GM19324 (cell line): ENCODE measurements around the gene MED12L.

Experiments
- ATAC-seq: cut with Tn5 transposase; IDR thresholded peaks from one replicate; pipeline ENCODE4 v1.9.1; 2021; ENCODE audit warnings: mild to moderate bottlenecking, moderate library complexity; ENCODE audit not compliant: unreplicated experiment, low FRiP score

MED12L gene

DNA sequence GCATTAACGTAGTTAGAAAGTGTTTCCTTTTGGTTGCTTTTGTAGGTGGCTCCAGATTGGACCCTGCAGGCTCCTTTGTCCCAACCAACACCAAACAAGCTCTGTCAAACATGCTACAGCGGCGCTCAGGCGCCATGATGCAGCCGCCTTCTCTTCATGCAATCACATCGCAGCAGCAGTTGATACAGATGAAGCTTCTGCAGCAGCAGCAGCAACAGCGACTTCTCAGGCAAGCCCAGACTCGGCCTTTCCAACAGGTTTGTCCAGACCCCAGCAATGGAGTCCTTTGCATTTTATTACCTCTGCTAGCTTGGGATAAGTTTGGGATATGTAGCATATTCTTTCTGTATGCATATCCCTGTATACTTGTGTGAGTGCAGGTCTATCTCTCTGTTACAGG lies 309.1 kb downstream of the MED12L start:
- no peak for ATAC-seq

DNA sequence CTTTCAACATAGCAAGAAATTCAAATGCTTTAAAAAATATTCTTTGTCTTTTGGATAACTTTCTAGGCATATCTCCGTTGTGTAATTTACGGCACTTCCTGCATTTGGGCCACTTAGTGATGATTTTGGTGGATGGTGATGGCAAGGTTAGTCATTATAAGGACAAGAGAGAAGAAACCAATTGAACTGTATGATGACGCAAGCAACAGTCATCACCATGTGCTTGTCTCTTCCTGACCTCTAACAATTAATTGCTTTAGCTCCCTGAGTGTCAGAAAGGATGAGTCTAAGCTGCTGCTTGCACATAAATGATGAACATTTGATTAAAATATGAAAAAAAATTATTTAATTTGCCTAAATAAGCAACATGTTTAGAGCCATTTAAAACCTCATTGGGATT lies 310.3 kb downstream of the MED12L start:
- ATAC-seq: no peak

DNA sequence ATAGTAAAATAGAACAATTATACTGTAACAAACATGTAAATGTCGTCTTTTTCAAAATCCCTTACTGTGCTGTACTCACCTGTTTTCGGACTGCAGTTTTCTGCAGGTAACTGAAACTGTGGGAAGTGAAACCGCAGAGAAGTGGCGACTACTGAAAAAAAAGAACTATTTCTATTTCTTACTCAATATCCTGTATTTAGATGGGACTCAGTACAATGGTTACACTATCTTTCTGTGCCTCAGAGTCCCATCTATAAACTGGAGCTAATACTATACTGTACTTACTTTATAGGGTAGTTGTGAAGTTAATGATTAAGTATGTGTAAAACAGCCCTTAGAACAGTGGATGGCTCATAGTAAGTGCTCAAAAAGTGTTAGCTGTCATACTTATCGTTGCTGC lies 313.4 kb downstream of the MED12L start:
- no peak for ATAC-seq

DNA sequence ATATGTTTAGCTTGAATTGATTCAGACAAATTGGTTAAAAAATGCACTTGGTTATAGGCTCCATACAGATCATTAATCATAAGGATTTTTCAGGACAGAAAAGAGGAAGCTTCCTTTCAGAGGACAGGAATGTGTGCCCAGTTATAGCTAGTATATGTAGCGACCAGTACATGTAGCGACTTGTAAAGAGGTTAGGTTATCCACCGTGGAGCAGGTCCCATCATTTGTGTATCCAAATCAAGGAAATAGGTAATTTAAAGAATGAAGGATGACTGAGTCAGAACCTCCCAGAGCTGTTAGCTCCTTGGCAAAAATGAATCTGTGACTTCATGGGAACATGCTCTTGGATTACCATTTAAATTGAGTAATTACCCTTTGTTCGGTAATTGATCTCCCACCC lies 314.9 kb downstream of the MED12L start:
- no peak for ATAC-seq

DNA sequence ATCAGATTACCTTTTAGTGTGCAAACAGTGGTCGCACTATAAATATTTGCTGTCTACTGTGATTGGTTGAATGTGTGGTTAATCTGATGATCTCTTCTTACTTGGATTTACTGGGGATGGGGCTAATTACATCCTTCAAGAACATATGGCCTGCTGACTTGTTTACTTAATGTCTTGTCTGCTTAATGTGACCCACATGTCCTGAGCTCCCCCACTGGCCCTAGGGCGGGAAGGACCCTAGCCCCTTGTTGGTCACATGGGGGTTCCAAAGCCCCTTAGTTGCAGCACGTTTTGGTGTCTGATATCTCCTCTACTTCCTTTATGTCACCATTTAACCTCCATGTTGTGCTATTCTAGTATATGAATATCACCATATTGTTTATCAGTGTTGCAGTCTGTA lies 316.9 kb downstream of the MED12L start:
- no peak for ATAC-seq

DNA sequence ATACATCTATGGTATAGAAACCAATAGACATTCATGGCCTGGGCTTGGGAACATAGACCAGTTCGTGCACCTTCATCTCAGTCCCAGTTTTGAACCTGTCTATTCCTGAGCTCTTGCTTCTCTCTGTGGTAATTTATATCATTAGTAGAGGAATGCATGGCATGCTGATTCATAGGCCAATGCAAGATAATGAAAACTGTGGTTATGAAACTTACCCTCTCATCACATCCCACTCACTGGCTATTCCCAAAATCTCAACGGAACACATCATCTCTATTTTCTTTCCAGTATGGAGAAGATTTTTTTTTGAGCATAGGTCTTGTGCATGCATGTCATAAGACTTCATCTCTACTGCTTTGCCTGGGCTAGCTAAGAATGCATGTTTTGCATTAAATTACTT lies 317.8 kb downstream of the MED12L start:
- no peak for ATAC-seq

DNA sequence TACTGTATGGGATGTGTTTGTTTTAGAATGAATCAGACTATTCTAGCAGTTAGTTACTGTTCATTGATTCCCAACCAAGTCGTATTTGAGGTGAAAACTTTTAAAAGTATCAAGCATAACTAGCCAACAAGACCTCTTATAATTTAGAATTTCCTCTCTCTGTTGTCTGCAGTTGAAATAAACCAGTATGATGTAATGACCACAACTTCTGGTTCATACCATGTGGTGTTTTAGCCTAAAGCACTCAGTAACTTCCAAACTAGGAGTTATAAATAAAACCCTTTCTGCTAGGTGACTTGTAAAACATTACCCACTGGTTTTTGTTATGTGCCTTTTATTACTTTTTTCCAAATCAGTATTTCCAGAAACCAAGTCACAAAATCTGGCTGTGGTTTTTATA lies 318.9 kb downstream of the MED12L start:
- ATAC-seq: no peak

DNA sequence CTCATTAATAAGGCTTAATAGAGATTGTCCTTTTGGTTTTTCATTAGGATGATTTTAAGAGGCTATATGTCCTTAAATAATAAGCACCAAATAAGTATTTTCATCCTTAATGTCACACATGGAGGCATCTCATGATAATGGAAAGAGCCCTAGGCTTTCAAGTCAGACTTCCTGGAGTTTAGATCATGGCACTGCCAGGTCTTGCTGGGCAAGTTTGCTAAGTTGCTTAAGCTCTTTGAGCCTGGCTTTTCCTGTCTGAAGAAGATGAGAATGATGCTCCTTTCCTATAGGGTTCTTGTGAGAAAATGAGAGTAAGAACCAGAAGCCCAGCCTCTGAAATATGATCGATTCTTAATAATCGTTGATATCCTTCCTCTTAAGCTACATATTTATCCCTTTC lies 322.5 kb downstream of the MED12L start:
- no peak for ATAC-seq

DNA sequence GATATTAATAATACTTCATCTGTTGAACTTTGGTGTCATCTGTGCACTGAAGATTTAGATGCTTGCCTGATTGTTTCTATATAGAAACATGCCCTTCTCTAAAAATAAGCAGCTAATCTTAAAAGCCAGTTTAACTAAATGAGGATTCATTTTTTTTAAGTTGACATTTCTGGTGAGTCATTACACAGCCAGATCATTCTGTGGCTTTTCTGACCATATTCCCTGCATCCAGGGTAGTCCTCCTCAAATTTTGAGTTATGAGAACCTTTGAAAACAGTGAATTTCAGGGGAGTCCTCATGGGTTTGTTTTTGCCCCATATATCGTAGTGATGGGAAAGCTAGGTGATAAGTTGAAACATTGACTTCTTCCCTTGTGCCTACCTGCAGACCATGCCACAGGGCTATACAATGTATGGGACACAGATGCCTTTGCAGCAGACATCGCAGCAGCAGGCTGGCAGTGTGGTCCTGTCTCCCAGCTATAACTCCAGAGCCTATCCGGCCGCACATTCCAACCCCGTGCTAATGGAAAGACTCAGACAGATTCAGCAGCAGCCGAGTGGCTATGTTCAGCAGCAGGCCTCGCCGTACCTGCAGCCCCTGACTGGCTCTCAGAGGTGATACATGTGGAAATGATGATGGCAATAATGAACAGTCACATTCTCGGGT lies 325.6 kb downstream of the MED12L start:
- no peak for ATAC-seq

DNA sequence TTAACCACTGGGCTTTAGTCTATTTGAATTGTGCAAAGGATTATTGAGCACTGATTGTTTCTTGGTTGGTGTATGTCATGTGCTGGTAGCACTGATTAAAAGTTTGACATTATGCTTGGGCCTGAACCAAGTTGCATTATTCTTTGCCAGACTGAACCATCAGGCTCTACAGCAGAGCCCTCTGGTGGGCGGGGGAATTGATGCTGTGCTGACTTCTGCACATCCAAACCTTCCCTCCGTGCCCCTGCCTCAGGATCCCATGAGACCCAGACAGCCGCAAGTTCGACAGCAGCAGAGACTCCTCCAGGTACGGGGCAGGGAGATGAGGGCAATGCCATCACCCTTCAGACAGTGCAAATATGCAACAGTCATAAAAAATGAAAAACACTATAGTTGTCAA lies 327.5 kb downstream of the MED12L start:
- ATAC-seq: no peak

DNA sequence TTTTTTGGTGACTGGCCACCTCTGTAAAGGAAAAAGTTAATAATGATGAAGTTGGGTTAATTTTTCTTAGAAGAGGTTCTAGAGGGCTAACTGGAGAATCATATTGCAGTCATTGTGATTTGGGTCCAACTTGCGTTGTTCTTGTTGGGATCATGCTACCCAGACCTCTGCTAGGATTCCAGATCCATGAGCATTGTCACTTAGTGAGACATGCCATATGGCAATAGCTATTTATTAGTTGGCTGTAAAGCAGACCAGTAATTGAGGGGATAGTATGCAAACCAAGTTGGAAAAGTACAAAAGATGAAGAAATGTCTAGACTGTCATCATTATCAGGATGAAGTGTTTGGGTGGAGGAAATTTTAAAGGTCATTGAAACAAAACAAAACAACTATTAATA lies 329.8 kb downstream of the MED12L start:
- ATAC-seq: no peak

DNA sequence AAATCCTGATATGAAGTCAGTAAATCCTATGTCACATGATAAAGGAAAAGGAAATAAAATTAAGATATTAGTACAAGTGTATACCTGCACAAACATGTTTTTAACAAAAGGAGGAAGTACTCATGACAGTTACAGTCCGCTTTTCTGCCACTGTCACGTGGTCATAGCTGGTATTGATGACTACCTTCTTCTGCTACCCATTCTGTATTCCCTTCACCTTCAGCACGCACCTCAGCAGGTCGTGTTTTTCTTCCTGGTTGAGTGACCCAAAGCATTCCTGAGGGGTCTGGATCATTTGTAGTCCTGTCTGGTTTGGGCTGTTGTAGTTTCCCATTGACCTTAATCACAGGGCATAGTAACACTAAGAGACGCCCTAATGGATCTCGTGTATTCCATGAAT lies 334.3 kb downstream of the MED12L start:
- no peak for ATAC-seq

DNA sequence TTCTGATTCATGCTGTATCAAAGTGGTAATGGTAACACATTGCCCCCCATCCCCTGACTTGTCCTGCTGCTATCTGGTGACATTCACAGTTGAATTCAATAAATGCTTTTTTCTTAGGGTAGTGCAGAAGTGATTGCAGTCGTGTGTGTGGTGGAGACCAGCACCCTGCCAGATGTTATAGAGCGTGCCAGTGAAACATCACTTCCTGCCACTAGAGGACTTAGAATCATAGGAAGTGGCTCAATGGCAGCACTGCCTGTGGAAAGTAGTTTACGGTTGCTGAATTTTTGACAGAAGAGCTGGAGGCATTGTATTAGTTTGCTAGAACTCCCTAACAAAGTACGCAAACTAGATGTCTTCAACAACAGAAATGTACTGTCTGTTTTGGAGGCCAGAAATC lies 336.5 kb downstream of the MED12L start:
- no peak for ATAC-seq

DNA sequence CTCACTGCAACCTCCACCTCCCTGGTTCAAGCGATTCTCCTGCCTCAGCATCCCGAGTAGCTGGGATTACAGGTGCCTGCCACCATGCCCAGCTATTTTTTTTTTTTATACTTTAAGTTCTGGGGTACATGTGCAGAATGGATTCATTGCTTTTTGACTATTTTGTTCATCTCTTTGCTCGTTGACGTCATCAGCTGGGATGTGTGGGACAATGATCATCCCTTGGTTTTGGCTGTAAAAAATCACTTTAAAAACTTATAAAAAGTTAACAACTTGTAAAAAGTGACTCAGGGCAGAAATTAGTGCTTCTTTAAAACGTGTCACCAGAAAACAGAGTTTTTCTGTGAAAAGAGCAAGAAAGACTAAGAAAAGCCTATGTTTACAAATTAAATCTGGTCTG lies 337.6 kb downstream of the MED12L start:
- ATAC-seq: no peak

DNA sequence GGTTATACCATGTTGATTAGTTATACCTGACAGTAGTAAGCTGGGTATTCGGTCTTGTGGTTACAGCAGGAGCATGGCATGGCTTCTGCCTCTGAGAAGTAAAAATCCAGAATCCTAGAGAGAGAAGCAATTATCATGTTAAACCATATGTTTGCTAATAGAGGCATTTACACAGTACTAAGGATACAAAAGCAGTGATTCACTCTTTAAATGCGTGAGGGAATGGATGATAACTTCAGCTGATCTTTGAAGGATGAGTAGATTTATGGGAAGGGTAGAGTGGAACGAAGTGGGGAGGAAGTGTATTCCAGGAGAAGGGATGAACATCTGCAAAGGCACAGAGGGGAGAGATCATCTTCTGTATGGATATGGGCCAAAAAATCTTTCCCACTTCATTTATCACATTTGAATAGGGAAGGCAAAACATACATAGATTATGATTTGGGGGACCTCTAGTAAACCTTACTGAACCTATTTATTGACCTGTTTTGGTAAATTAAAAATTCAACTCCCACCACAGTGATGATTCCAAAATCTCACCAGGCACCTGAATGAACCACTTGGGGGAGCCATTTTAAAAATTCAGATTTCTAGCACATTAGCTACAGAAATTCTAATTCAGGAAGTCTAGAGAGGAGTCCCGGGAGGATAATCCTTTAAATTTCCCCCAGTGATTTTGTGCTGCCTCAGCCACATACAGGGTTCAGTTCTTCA lies 340.3 kb downstream of the MED12L start:
- peak; percentile 11 for ATAC-seq

DNA sequence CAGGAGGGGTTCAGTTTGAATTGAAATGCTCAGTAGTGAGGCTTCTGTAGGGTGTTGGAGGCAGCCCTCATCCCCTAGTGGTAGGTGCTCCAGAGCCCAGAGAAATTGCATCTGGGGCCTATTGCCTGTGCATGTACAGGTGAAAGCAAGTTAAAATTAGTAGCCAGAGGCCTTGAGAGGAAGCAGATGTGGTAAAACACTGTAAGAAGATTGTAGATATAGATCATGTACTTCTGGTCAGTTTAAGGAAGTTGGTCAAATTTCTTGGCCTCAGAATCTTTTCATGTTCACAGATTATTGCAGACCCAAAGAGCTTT lies 340.8 kb downstream of the MED12L start:
- peak; percentile 66 for ATAC-seq

DNA sequence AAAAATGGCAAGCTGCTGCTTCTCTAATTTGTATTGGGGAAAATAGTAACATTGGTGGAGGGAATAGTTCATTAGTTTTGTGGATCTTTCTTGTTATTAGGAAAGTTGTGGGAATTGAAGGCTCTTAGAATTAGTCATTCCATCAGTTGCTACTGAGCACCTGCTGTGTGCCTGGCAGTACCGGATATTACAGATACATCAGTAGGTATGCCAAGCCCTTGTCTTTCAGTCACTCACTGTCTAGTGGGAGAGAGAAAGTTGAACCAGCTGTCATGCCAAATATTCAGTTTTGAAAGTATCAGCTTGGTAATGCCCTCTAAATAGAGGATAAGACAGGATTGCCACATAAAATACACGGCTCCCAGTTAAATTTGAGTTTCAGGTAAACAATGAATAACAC lies 342.9 kb downstream of the MED12L start:
- ATAC-seq: no peak

DNA sequence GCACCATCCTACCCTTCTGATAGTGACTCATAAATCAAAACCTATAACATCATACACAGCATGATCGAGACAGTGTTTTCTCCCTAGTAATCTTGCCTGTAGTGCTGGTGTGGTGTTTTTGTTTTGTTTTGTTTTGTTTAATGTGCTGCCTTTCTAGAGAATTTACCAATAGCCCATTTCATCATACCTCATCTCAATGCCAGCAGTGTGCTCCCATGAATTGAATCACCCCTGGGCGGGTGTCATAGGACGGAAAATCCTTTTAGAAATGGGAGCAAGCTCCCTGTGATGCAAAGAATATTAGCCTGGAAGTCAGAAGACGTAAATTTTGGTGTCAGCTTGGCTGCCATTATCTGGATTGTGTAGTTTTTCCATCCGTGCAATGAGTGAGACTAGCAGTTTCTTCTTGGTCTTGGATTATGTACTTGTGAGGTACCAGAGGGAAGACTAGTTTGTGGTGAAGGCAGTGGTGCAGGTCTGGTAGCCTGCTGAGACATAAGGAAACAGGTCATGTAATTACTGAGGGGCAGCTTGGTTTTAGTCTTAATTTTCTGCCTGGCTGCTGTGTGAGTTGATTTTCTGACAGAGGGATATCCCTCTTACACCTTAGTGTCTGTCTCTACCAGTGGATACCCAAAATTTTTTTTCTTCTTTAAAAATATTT lies 345.5 kb downstream of the MED12L start:
- no peak for ATAC-seq

DNA sequence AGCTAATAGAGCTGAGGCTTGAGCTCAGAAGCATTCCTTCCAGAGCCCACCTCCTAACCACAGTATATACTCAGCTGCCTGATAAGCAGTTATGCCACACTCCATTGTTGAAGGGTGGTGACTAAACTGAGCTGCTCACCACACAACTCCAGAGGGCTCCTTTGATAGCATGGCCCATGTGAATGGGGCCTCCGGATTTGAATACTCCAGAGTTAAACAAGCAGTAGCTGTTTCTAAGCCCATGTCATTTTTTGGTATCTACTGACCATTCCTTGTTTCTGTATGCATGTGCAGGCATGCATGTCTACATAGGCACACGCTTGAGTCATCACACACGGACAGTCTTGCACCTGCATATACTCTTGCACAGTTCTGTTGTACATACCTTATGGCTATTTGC lies 346.5 kb downstream of the MED12L start:
- no peak for ATAC-seq

DNA sequence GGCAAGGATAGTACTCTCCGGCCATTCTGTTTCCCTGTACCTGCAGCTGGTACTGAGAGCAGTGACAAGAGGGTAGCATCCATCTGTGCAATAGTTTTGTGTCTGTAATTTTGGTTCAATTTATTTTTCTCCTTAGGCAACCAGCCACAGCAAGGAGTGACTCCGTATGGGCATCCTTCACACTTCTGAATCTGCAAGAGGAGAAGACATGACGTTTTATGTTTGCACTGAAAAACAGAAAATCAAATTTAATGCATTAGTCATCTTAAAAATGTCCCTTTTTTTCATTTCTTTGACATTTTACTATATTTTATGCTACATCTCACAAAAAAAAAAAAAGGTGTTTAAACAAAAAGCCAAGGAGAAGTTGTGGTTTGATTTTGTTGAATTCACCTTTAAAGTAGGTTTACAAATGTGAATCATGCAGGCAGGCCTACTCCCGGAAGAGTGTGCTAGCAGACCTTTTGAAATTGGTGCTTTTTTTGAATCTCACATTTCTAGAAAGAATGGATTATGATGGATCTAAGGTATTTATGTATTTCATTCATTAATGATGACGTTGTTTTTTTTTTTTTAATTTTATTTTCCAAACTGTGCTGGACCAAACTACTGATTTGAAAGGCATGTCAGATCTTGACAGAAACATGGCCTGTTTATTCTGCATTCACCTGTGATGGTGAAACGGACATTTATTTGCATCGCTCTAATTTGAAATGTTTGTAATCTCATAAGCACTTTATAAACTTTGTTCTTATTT lies 347.3 kb downstream of the MED12L start:
- ATAC-seq: no peak

DNA sequence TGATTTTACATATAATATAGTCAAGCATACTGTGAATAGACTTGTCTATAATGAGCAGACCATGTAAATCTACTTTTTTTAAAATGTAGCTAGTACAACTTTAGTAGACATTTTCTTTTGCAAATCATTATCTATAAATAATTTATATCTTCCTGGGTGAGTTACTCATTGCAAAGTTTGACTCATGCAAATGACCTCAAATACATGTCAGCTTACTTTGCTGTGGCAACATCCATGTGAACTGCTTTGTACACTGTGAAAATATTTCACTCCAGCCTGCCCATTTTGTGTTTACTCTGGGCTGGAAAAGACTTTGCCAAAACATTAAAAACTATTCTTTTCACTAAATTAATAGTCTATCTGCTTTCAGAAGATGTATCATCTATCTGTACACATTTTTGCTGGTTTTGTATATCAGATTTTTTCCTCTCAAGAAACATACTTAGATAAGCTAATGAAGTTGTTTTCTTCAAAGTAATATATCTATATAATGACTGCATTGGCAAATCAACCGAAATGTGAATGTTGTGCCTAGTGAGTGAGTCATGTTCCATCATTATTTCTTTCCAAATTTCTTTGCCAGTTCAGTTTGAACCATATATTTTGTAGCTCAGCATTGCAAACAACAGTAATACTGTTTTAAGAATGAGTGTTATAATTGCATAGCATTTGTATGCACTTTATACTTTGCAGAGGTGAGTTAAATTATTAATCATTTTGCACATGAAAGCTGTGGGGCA lies 348.9 kb downstream of the MED12L start:
- no peak for ATAC-seq
